ENCODE results near the gene SLC2A6. TPM values are rescaled to one million over a fixed set of nuclear protein-coding genes. Genes with fewer than 3 reads are reported as not detected.
"Not testable (repeated sequence)": the region's sequence is repeated elsewhere in the genome, so short reads cannot be mapped to it uniquely, and the experiment has no call there.

The SLC2A6 gene
- total RNA-seq, 1 donor from 2014 or later: 21.7 TPM

DNA sequence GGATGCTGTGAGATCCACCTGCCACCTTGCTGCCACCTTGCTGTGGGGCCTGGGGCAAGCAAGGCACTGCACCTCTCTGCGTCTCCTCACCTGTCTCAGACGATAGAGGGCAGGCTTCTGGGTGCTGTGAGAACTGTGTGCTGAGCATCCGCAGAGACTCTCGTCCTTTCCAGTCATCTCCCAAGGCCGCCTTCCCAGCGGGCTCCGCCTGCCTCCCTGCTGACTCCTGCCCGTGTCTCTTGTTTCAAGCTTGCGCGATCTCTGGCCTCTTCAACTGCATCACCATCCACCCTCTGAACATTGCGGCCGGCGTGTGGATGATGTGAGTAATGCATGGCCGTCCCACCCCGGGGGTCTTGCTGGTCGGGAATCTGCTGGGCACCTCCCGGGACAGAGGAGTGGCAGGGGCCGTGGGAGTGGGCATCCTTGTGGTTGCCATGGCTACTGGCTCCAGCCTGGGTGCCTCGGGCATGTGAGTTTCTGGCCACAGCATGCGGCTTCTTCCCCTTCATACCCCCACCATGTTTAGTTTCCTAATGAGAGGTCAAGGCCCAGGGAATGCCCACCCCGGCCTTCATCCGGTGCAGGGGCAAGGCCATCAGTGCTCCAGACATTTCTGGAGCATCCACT, 15.6 kb downstream of the SLC2A6 start:
- DNase-seq (ENCODE audit: low read depth): no peak

DNA sequence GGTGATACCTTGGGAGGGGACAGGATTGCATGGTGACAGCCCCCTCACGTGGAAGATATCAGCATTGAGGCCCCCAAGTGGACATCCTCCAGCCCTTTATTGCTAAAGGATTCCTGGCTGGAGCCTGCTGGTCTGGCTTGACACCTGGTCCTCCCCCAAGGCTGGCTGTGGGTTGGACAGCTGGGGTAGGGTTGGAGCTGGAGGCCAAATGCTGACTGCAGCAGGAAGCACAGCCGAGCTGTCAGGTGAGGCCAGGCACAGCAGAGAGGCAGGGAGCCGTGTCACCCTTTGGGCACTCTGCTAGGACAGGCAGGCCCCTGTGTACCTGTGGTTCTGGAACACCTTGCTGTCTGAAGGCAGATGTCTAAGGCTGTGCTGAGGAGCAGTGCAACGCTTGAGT, 16.9 kb downstream of the SLC2A6 start:
- no peak for DNase-seq (ENCODE audit: low read depth)

DNA sequence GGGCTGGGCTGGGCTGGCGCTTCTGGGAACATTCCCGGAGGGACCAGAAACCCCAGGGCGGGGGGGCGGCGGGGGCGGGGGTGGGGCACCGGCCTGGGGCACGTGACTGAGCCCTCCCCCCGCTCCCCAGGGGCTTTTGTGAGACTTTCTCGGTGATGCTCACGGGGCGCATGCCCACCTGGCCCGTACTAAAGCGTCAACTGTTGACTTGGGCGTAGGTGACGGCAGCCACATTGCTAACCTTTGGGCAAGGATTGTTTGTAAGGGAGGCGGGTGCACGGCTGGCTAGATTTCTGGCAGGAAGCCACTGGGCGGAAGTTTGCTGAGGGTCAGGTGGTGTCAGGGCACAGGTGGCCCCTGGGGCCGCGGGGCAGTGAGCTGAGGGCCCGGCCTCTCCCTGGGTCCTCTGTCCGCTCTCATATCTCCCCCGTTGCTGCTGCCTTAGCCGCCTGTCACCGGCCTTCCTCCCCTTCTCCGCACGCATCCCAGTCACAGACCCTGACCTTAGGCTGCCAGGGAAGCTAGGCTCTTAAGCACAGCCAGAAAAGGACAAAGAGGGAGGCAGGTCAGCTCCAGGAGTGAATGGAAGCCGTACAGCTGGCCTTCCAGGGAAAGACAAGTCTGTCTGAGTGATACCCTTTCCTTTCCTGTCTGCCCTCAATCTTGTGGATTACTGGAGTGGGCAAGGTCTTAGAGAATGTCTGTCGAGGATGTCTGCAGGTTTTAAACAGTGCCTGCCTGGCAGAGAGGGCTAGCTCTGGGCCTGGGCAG, 18.3 kb downstream of the SLC2A6 start:
- peak; percentile 61 for DNase-seq (ENCODE audit: low read depth)

DNA sequence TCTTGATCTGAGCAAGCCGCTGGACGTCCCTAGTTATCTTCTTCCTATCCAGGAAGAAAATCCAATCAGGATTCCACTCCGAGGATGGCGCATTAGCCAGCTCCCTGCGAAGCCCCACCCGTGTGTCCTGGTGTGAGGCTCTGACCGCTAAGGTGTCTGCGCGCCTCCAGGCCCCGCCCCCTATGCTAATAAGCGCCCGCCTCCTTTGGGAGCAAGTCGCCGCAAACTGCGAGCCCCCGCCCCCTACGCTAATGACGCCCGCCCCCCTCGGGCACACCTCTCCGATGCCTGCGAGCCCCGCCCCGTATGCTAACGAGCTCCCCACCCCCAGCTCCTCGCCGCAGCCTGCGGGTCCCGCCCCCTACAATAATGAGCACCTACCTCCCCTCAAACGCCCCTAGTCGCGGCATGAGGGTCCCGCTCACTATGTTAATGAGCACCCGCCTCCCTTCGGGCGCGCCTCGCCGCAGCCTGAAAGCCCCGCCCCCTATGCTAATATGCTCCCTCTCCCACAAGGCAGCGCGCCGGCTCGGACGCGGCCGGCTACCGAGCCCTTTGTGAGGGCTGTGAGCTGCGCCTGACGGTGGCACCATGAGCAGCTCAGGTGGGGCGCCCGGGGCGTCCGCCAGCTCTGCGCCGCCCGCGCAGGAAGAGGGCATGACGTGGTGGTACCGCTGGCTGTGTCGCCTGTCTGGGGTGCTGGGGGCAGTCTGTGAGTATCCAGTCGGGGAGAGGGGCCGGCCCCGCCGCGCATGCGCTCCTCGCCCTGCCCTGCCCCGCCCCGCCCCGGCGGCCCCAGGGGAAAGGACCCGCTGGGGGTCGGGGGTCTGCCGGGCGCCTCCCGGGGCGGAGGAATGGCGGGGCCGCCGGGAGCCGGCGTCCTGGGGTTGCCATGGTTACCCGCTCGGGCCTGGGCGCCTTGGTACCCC, 19.2 kb downstream of the SLC2A6 start, which contains the start of gene CACFD1:
TSS of gene CACFD1 (plus strand) at position 503 of the 929 bp plus-strand sequence. CDS start at position 592, 89 bp downstream.
- peak; percentile 81 for DNase-seq (ENCODE audit: low read depth)

DNA sequence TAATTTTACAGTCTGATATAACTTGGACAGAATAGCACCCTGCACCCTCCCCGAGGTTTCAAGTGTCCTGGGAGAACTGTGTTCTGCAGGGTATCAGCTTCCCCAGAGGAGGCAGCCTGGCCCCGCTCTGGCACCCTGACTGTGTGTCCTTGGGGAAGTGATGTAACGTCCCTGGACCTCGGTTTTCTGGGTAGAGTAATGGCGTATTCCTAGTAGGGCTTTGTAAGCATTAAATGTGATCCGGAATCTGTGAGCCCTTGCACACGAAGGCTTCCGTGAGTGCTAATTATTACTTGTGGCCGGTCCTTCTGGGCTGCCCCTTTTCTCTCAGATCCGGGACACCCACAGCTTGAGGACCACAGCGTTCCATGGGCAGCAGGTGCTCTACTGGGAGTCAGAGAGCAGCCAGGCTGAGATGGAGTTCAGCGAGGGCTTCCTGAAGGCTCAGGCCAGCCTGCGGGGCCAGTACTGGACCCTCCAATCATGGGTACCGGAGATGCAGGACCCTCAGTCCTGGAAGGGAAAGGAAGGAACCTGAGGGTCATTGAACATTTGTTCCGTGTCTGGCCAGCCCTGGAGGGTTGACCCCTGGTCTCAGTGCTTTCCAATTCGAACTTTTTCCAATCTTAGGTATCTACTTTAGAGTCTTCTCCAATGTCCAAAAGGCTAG, 20.1 kb downstream of the SLC2A6 start:
- DNase-seq (ENCODE audit: low read depth): no peak

DNA sequence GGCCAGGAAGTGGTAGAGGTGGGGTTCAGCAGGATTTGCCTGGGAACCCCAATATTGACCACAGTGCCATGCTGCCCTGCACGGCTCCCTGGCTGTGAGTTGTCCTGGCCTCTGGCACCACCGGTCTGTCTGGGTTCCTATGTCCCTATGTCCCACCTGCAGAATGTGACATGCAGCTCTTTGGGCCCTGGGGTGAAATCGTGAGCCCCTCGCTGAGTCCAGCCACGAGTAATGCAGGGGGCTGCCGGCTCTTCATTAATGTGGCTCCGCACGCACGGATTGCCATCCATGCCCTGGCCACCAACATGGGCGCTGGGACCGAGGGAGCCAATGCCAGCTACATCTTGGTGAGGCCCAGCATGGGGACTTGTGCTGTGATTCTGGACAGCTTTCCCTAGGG, 21.2 kb downstream of the SLC2A6 start:
- no peak for DNase-seq (ENCODE audit: low read depth)

DNA sequence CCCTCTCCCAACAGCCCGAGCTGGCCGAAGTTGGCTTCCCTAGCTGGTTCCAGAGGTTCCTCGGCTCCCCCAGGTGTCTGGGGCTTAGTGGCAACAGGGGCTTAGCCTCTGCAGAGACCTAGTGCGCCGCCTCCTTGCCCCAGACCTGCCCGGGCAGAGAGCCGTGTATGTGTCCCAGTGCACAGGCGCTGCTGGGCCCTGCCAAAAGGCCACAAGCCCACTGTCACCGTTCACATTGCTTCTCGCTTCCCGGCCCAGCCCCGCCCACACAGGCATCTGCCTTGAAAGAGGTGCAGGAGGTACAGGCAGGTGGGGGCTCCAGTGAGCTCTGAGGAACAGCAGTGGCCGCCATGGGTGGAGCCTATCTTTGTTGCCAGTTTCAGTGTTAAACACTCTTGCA, 21.7 kb downstream of the SLC2A6 start:
- no peak for DNase-seq (ENCODE audit: low read depth)

DNA sequence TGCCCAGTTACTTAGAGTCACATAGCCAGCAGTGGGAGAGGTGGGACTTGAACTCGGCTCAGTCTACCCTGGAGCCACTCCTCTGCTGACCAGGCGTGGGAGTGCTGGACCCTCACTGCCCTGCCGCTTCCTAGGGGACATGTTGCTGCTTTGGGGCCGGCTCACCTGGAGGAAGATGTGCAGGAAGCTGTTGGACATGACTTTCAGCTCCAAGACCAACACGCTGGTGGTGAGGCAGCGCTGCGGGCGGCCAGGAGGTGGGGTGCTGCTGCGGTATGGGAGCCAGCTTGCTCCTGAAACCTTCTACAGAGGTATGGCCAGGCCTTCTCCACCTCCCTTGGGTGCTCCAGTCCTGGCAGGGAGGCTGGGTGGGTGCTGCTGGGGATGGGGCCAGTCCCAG, 22.5 kb downstream of the SLC2A6 start:
- DNase-seq (ENCODE audit: low read depth): no peak

DNA sequence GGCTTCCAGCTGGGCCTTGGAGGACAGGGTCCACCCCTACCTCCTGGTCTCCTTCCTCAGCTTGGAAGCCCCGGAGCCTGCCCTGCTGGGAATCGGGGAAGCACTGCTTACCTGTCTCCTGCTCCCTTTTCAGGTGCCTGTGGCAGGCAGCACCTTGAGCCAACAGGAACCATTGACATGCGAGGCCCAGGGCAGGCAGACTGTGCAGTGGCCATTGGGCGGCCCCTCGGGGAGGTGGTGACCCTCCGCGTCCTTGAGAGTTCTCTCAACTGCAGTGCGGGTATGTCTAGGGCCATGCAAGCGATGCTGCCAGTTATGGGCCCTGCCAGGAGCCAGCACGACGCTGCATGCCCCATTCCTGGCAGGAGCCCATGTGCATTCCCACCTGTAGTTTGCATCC, 23.0 kb downstream of the SLC2A6 start:
- no peak for DNase-seq (ENCODE audit: low read depth)

DNA sequence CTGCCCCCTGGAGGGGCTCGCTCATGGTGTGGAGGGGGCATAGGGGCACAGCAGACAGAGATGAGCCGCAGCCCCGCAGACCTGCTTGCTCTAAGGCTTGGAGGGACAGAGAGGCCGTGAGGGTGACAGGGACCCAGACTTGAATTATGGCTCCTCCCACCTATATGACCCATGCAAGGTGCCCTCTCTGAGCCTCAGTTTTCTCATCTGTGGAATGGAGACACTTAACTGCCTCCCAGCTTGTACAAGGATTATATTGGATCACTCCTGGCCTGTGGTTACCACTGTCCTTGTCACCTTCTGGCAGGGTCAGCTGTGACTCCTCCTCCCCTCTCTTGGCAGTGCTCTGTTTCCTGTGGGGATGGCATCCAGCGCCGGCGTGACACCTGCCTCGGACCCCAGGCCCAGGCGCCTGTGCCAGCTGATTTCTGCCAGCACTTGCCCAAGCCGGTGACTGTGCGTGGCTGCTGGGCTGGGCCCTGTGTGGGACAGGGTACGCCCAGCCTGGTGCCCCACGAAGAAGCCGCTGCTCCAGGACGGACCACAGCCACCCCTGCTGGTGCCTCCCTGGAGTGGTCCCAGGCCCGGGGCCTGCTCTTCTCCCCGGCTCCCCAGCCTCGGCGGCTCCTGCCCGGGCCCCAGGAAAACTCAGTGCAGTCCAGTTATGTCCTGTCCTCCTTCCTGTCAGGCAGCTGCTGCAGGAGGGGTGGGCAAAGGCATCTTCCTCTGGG, 23.8 kb downstream of the SLC2A6 start:
- DNase-seq (ENCODE audit: low read depth): no peak

DNA sequence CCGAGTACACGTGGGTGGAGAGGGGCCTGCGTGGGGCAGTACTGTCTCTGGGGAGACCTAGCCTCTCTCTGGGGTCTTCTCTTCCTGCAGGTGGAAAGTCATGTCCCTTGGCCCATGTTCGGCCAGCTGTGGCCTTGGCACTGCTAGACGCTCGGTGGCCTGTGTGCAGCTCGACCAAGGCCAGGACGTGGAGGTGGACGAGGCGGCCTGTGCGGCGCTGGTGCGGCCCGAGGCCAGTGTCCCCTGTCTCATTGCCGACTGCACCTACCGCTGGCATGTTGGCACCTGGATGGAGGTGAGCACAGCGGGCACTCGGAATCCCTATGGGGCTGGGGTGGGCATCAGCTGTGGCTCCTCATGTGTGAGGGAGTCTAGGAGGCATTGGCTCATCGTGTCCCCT, 24.6 kb downstream of the SLC2A6 start:
- no peak for DNase-seq (ENCODE audit: low read depth)

DNA sequence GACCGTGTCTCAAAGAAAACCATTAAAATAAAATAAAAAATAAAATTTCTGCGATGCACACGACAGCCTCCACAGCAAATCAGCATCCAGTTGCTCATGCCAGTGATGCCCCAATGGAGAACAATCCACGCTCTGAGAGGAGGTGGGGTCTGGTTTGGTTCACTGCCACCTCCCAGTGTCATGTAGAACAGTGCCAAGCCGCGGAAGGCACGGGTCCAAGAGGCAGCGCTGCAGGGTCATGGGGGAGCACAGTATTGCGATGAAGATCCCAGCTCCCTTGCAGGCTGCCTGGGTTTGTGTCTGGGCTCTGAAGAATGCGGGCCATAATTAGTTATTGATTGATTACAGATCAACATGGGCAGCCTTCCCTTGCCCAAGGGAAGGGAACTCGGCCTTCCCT, 25.2 kb downstream of the SLC2A6 start:
- no peak for DNase-seq (ENCODE audit: low read depth)

DNA sequence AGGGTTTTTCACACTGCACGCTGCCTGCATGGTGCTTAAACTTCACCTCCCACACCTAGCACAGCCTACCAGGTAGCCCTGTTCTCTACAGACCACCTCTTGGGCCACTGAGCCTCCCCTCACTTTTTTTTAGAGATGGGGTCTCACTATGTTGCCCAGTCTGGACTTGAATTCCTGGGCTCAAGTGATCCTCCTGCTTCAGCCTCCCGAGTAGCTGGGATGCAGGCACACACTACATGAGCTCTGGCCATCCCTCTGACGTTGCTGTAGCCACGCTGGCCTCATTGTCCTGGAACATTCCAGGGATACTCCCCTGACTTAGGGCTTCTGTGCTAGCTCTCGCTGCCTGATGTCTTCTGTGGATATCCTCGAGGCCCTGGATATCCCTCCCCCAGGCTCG, 26.3 kb downstream of the SLC2A6 start:
- DNase-seq (ENCODE audit: low read depth): no peak

DNA sequence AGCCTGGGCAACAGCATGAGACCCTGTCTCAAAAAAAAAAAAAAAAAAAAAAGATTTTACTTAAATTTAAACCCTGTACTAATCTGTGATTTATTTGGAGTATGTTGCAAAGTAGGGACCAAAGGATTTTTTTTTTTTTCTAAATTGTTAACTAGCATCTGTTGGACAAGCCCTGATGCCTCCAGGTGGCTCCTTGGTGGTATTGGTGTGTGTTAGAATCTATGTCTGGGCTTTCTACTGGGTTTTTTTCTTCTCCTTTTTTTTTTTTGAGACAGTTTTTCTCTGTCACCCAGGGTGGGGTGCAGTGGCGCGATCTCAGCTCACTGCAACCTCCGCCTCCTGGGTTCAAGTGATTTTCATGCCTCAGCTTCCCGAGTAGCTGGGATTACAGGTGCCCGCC, 27.0 kb downstream of the SLC2A6 start:
- DNase-seq (ENCODE audit: low read depth): not testable (repeated sequence)

DNA sequence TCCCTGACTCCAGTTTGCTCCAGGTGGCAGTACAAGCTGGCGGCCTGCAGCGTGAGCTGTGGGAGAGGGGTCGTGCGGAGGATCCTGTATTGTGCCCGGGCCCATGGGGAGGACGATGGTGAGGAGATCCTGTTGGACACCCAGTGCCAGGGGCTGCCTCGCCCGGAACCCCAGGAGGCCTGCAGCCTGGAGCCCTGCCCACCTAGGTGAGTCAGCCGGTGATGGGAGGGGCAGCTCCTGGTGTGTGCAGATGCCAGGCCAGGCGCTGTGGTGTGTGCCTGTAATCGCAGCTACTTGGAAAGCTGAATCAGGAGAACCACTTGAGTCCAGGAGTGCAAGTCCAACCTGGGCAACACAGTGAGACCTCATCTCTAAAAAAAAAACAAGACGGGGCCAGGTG, 29.1 kb downstream of the SLC2A6 start:
- DNase-seq (ENCODE audit: low read depth): peak; percentile 59

DNA sequence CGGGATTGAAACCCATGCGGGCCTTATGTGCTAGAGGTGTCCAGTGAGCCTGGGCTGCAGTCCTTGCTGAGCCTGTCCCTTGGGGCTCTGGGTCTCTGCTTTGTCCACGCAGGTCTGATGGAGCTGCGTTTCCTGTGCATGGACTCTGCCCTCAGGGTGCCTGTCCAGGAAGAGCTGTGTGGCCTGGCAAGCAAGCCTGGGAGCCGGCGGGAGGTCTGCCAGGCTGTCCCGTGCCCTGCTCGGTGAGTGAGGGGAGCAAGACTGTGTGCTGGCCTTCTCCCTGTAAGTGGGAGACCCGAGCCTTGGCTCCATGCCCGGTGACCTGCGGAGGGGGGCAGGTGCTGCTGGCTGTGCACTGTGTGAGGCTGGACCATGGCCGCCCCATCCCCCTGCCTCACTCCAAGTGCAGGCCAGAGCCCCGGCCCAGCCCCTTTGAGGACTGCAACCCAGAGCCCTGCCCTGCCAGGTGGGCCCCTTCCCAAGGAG, 30.4 kb downstream of the SLC2A6 start:
- DNase-seq (ENCODE audit: low read depth): no peak

DNA sequence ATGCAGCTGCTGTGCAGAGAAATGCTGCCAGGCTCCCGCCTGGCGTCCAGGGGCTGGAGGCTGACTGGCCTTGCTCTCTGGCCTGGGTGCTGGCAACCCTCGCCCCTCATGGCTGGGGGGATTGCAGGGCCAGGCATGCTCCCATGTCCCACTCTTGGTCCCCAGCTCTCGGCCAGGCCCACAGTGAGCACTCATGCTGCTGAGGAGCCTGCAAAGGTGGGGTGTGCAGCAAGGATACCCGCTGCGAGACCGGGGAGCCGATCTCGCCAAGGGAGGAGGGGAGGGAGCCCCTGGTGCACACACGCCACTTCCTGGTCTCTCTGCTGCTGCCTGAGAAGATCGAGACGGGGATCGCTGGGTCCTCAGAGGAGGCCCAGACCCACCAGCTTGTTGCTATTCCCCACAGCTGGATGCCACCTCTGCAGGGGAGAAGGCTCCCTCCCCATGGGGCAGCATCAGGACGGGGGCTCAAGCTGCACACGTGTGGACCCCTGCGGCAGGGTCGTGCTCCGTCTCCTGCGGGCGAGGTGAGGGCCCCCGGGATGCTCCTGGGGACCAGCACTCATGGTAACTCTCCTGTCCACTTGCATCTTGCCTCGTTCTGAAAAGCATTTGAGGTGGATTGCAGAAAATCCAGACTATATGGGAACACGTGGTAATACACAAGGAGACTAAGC, 33.5 kb downstream of the SLC2A6 start:
- DNase-seq (ENCODE audit: low read depth): no peak

DNA sequence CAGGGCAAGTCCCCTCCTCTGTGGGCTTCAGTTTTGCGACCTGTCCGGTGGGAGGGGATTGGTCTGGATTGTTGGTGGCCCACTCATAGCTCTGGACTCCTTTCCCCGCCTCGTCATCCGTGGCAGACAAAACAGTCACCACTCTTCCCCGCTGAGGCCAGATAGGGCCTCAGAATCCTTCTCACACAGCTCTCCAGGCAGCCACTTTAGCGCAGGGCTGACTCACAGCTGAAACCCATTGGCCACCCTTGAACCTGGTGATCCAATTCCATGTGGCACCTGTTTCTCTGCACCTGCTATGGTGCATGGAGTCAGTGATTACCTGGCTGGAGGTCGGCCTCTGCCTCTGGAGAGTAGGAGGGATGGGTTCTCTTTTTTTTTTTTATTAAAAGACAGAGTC, 34.9 kb downstream of the SLC2A6 start:
- no peak for DNase-seq (ENCODE audit: low read depth)

DNA sequence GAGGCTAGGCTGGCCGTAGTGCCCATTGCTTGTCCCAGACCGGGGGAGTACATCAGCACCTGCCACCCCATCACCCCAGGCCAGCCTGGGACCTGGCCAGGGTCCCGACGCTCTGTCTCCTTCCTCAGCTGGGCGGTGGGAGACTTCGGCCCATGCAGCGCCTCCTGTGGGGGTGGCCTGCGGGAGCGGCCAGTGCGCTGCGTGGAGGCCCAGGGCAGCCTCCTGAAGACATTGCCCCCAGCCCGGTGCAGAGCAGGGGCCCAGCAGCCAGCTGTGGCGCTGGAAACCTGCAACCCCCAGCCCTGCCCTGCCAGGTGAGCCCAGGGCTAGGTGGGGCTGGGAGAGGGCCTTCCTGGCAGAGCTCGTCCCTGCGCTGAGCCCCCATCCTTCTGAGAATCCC, 35.7 kb downstream of the SLC2A6 start:
- DNase-seq (ENCODE audit: low read depth): no peak

DNA sequence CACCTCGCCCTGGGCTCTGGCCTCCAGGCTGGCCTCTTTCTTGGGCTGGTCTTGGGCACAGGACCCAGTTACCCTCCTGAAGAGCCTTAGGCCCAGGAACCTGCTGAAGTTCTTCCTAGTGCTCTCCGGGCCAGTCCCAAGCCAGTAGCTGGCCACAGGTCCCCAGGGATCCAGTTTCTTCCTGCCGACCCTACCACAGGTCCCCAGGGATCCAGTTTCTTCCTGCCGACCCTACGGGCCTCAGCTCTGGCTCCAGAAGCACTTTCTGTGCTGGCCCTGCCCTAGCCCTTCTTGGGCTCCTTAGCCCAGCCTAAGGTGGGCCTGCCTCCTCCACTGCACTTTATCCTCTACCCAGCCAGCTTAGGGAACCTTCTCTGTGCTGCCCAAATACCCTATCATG, 37.3 kb downstream of the SLC2A6 start:
- no peak for DNase-seq (ENCODE audit: low read depth)
